CD14-positive monocyte (primary cell): ENCODE results near the gene ODR4. TPM values are rescaled to one million over a fixed set of nuclear protein-coding genes. Genes with fewer than 3 reads are reported as not detected.

Experiments
- DNase-seq, 3 donors: peaks; one replicate each; pipeline ENCODE4 v3.0.0-alpha.2; 2011 to 2022
- H2AFZ ChIP-seq: 2 replicates; pipeline ENCODE4 v1.6.0; 2012; ENCODE audit warnings: mild to moderate bottlenecking, low read depth, low read length, inconsistent platforms; ENCODE audit not compliant: insufficient read depth, poor library complexity, severe bottlenecking
- H3K27ac ChIP-seq, 2 donors: 1 replicate in 1 of 2; 2 replicates in 1 of 2; pipeline ENCODE4 v1.5.1; 2012 to 2013; ENCODE audit warnings: low read length in 2 of 2, control low read depth in 1 of 2, inconsistent platforms in 1 of 2, low read depth in 1 of 2, mild to moderate bottlenecking in 1 of 2
- H3K27me3 ChIP-seq, 2 donors: one replicate each; pipeline versions ENCODE4 v1.6.0 to v1.6.1; 2011 to 2013; ENCODE audit warnings: low read length in 2 of 2; ENCODE audit not compliant: control insufficient read depth in 2 of 2, insufficient read depth in 2 of 2
- H3K36me3 ChIP-seq, 2 donors: replicated peaks in 1 of 2; 1 replicate in 1 of 2; 2 replicates in 1 of 2; pipeline versions ENCODE4 v1.5.1 to v1.6.1; 2012 to 2013; ENCODE audit warnings: low read length in 2 of 2, control low read depth in 1 of 2, inconsistent platforms in 1 of 2, mild to moderate bottlenecking in 1 of 2; ENCODE audit not compliant: insufficient read depth in 2 of 2, control insufficient read depth in 1 of 2
- H3K4me1 ChIP-seq, 2 donors: 1 replicate in 1 of 2; 2 replicates in 1 of 2; pipeline versions ENCODE4 v1.5.1 to v1.6.1; 2012 to 2013; ENCODE audit warnings: low read length in 2 of 2, control low read depth in 1 of 2, inconsistent platforms in 1 of 2, mild to moderate bottlenecking in 1 of 2, moderate library complexity in 1 of 2; ENCODE audit not compliant: insufficient read depth in 2 of 2, control insufficient read depth in 1 of 2
- H3K4me2 ChIP-seq: replicated peaks from 2 replicates; pipeline ENCODE3; 2012; ENCODE audit warnings: low read length, moderate library complexity, mild to moderate bottlenecking; ENCODE audit not compliant: poor library complexity, severe bottlenecking; ENCODE audit errors: extremely low read depth
- H3K4me3 ChIP-seq, 3 experiments: fragments of 200-600 bp in 1 of 3; sonication (generic) in 1 of 3; replicated peaks in 1 of 3; 1 replicate in 2 of 3; 2 replicates in 1 of 3; pipeline ENCODE4 v1.5.1; 2011 to 2013; ENCODE audit warnings: low read length in 3 of 3, mild to moderate bottlenecking in 3 of 3, control low read depth in 2 of 3, low read depth in 2 of 3, inconsistent platforms in 1 of 3, moderate library complexity in 1 of 3
- H3K79me2 ChIP-seq: 2 replicates; pipeline ENCODE4 v1.6.0; 2012; ENCODE audit warnings: mild to moderate bottlenecking, control low read depth, inconsistent platforms, low read length, moderate library complexity; ENCODE audit not compliant: insufficient read depth
- H3K9ac ChIP-seq: 2 replicates; pipeline ENCODE4 v1.6.0; 2017; ENCODE audit warnings: low read length, mild to moderate bottlenecking; ENCODE audit not compliant: insufficient read depth, poor library complexity, severe bottlenecking
- H3K9me3 ChIP-seq, 2 donors: replicated peaks in 1 of 2; 1 replicate in 1 of 2; 2 replicates in 1 of 2; pipeline versions ENCODE4 v1.5.1 to v1.6.1; 2012 to 2013; ENCODE audit warnings: low read length in 2 of 2, control low read depth in 1 of 2; ENCODE audit not compliant: control insufficient read depth in 1 of 2, insufficient read depth in 1 of 2
- H4K20me1 ChIP-seq: 2 replicates; pipeline ENCODE4 v1.6.0; 2012; ENCODE audit warnings: mild to moderate bottlenecking, low read length, control low read depth, moderate library complexity; ENCODE audit not compliant: insufficient read depth
- H3K27ac Mint-ChIP-seq, 7 donors: one replicate each; pipeline ENCODE4 v1.8.0; 2020; ENCODE audit warnings: mild to moderate bottlenecking in 7 of 7, mixed read lengths in 7 of 7, moderate library complexity in 6 of 7, inconsistent platforms in 2 of 7
- H3K27me3 Mint-ChIP-seq, 3 donors: one replicate each; pipeline ENCODE4 v1.8.0; 2021 to 2022; ENCODE audit warnings: low read depth in 3 of 3, mild to moderate bottlenecking in 3 of 3, mixed read lengths in 3 of 3, moderate library complexity in 3 of 3, inconsistent platforms in 1 of 3
- H3K36me3 Mint-ChIP-seq, 2 donors: one replicate each; pipeline ENCODE4 v1.8.0; 2020; ENCODE audit warnings: mixed read lengths in 2 of 2, inconsistent platforms in 1 of 2, mild to moderate bottlenecking in 1 of 2
- H3K4me1 Mint-ChIP-seq: one replicate; pipeline ENCODE4 v1.8.0; 2020; ENCODE audit warnings: mild to moderate bottlenecking, mixed read lengths
- H3K4me3 Mint-ChIP-seq, 2 donors: one replicate each; pipeline ENCODE4 v1.8.0; 2020; ENCODE audit warnings: mild to moderate bottlenecking in 2 of 2, mixed read lengths in 2 of 2, moderate library complexity in 1 of 2
- H3K9me3 Mint-ChIP-seq, 7 donors: one replicate each; pipeline ENCODE4 v1.8.0; 2020 to 2022; ENCODE audit warnings: mixed read lengths in 7 of 7, mild to moderate bottlenecking in 6 of 7, moderate library complexity in 6 of 7, inconsistent platforms in 2 of 7
- WGBS: methylation state at CpG from one replicate; pipeline ENCODE4 v1.1.5; 2013; ENCODE audit warnings: missing lambda C conversion rate; ENCODE audit not compliant: insufficient coverage; 5-methylcytosine and 5-hydroxymethylcytosine counted together
- intact Hi-C, 2 donors: fragments of 100-400 bp; cut with micrococcal nuclease; formaldehyde crosslinking; loops; one replicate each; pipeline versions ENCODE4 v1.15.0 to v1.15.1; 2023
- polyA plus RNA-seq, 3 donors: library from polyadenylated mRNA; depleted of rRNA in 1 of 3; unstranded in 2 of 3; stranded (reverse) in 1 of 3; fragments of 300-500 nt in 2 of 3; fragments of >200 nt in 1 of 3; fragmentation: Illumina TruSeq in 2 of 3; gene quantifications; 1 replicate in 2 of 3; 2 replicates in 1 of 3; pipeline ENCODE4 v1.2.3, GENCODE V29; 2012 to 2021
- TF ChIP-seq, protein P1 (sequence below): fragments of 200-600 bp; IDR thresholded peaks from one replicate; pipeline ENCODE4 v1.8.0; 2022; ENCODE audit warnings: antibody characterized with exemption, mild to moderate bottlenecking

The ODR4 gene
- polyA plus RNA-seq, 3 donors = 6.4 to 10.1 (median 9.7) TPM

DNA sequence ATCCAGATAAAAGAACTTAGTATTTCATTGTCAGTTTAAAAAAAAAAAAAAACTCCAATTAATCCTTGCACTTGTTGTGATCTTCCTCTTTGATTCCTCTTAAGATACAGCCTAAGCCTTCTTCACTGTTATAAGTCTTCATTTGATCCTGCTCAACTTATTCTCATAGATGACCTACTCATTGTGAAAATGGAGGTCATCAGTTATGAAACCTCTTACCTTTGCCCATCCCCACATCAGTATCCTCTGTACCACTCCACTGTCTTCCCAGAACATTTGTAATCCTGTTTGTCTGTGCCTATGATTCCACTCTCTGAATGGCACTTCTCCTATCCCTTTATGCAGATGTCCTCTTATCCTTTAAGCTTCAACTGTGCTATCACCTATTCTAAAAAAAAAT lies 28.0 kb downstream of the ODR4 start:
- H3K4me1 ChIP-seq = no peaks in the 10 kb centered on the region
- H3K9ac ChIP-seq = no peak overlapping the region
- H3K4me2 ChIP-seq = no peak overlapping the region
- intact Hi-C loops = loop anchor here in 1 of 2 donors (10.0 kb wide), 1 partner anchor 581 kb away; no protein-coding TSS in a partner anchor
- no peaks in the 10 kb centered on the region for H3K79me2 ChIP-seq
- TF ChIP-seq, protein P1, sequence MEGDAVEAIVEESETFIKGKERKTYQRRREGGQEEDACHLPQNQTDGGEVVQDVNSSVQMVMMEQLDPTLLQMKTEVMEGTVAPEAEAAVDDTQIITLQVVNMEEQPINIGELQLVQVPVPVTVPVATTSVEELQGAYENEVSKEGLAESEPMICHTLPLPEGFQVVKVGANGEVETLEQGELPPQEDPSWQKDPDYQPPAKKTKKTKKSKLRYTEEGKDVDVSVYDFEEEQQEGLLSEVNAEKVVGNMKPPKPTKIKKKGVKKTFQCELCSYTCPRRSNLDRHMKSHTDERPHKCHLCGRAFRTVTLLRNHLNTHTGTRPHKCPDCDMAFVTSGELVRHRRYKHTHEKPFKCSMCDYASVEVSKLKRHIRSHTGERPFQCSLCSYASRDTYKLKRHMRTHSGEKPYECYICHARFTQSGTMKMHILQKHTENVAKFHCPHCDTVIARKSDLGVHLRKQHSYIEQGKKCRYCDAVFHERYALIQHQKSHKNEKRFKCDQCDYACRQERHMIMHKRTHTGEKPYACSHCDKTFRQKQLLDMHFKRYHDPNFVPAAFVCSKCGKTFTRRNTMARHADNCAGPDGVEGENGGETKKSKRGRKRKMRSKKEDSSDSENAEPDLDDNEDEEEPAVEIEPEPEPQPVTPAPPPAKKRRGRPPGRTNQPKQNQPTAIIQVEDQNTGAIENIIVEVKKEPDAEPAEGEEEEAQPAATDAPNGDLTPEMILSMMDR = no peak
- H4K20me1 ChIP-seq = no peaks in the 10 kb centered on the region
- no peak for DNase-seq
- no peak overlapping the region for H3K4me3 Mint-ChIP-seq
- peak overlapping the region in 1 of 7 donors; percentile 7 for H3K27ac Mint-ChIP-seq
- H3K36me3 ChIP-seq = peaks cover 52 to 78% of the 10 kb centered on the region in 2 donors
- H3K9me3 ChIP-seq = no peaks in the 10 kb centered on the region
- no peak overlapping the region for H3K27ac ChIP-seq
- peaks cover 2% of the 10 kb centered on the region for H3K4me1 Mint-ChIP-seq
- no peak overlapping the region for H3K4me3 ChIP-seq
- H3K27me3 Mint-ChIP-seq = peaks cover 0 to 2% (median 0%) of the 10 kb centered on the region in 3 donors
- no peak overlapping the region for H2AFZ ChIP-seq
- H3K9me3 Mint-ChIP-seq = no peaks in the 10 kb centered on the region
- H3K36me3 Mint-ChIP-seq = peaks cover 50 to 57% of the 10 kb centered on the region in 2 donors
- no peaks in the 10 kb centered on the region for H3K27me3 ChIP-seq

DNA sequence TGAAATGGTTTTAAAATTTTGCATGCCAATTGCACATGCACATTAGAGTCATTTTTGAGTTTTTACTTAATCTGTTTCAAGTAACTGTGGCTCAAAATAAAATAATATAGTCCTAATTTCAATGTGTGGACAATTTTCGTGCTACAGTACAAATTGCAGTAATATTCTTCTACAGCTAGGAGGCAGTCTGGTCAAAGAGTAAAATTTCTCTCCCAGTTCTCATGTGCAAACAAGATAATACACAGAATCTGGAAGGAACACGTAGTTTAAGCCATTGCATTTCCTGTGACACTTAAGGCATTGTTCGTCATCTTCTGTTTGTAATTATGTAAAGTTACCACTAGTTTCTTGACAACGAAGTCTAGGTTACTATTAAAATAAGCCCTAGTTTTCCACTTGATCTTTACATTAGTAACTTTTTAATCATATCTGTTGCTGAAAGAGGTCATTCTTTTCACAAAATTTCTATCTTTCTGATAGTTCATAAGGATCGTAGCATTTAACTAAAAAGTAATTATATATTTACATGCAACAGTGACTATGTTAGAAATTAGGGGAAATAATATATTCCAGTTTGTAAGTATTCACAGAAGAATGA lies 28.9 kb downstream of the ODR4 start:
- WGBS = no CpG with 5 or more reads among the region's 5 CpGs
- Histone ChIP-seq H3K4me3 (no peak overlapping the region), H3K4me2 (no peak overlapping the region), H3K36me3 (peaks cover 51 to 78% of the 10 kb centered on the region in 2 donors), H3K27me3 (no peaks in the 10 kb centered on the region), H4K20me1 (no peaks in the 10 kb centered on the region), H3K79me2 (no peaks in the 10 kb centered on the region), H2AFZ (no peak overlapping the region), H3K27ac (peak overlapping the region in 1 of 2 donors; percentile 20), H3K9ac (no peak overlapping the region), H3K9me3 (no peaks in the 10 kb centered on the region), H3K4me1 (no peaks in the 10 kb centered on the region)
- TF ChIP-seq, protein P1 = peak; percentile 84
- Mint-ChIP-seq H3K36me3 (peaks cover 47 to 55% of the 10 kb centered on the region in 2 donors), H3K9me3 (no peaks in the 10 kb centered on the region), H3K4me3 (no peak overlapping the region), H3K4me1 (peaks cover 2% of the 10 kb centered on the region), H3K27ac (peak overlapping the region in 2 of 7 donors; percentile 46 to 49), H3K27me3 (peaks cover 0 to 2% (median 0%) of the 10 kb centered on the region in 3 donors)
- DNase-seq = peak; percentile 49 to 65 (median 62)
- intact Hi-C loops = loop anchor here in 1 of 2 donors (10.0 kb wide), 1 partner anchor 580 kb away; no protein-coding TSS in a partner anchor
